GM12892 (cell line): ENCODE measurements around the gene CD72.

ENCODE experiments used
- POLR2A ChIP-seq: IDR thresholded peaks from 2 replicates; pipeline ENCODE4 v1.6.1; 2011; ENCODE audit warnings: low read depth, low read length, control low read depth
- POLR2AphosphoS5 ChIP-seq: IDR thresholded peaks from 2 replicates; pipeline ENCODE4 v1.6.1; 2011; ENCODE audit warnings: low read depth, low read length, control low read depth
- TAF1 ChIP-seq: IDR thresholded peaks from 2 replicates; pipeline ENCODE4 v1.6.1; 2011; ENCODE audit warnings: low read depth, mild to moderate bottlenecking, control low read depth, low read length, borderline replicate concordance

DNA sequence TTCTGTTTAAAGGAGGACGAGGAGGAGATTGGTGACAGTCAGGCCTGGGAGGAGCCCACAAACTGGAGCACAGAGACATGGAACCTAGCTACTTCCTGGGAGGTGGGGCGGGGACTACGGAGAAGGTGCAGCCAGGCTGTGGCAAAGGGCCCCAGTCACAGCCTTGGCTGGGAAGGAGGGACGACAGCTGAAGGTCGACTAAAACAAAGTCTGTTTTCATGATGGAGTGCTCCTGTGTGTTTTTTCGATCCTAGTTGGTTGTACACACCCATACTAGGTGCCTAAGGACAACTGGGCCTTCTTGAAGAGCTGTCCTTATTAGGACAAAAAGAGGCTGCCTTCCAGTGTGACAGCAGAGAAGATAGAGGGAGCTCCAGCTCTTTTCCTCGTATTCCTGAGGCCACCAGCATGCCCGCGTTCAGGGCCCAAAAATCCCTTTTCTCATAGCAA is 42.8 kb upstream of the CD72 start:
- TF ChIP-seq TAF1 (no peak), POLR2A (no peak), POLR2AphosphoS5 (no peak)
